NCI-H748 (cell line): ENCODE data around the gene PRKAR1B.

Experiments
- DNase-seq: peaks from one replicate; lab custom pipeline; 2025; ENCODE audit not compliant: unreplicated experiment; lab: John Stamatoyannopoulos, UW

The PRKAR1B gene

GRCh38 chr7:741850-742249, 14.8 kb upstream of the PRKAR1B start:
- DNase-seq: no peak

GRCh38 chr7:741191-741671, 14.2 kb upstream of the PRKAR1B start:
- DNase-seq: no peak

- DNase-seq: no peak
These were observed 13.2 kb upstream of the PRKAR1B start for GRCh38 chr7:739983-740942.

GRCh38 chr7:739455-739982, 12.4 kb upstream of the PRKAR1B start:
- no peak for DNase-seq

GRCh38 chr7:738723-739454, 11.8 kb upstream of the PRKAR1B start:
- DNase-seq: no peak

- DNase-seq: no peak
These were observed 11.2 kb upstream of the PRKAR1B start for GRCh38 chr7:738241-738640.

- DNase-seq: no peak
These were observed 7.7 kb upstream of the PRKAR1B start for GRCh38 chr7:734808-735207.

- no peak for DNase-seq
These were observed 7.1 kb upstream of the PRKAR1B start for GRCh38 chr7:734214-734613.

- DNase-seq: no peak
These were observed 5.5 kb upstream of the PRKAR1B start for GRCh38 chr7:732556-732955.

GRCh38 chr7:732094-732541, 5.0 kb upstream of the PRKAR1B start:
- DNase-seq: peak; percentile 11

- DNase-seq: no peak
These were observed 4.5 kb upstream of the PRKAR1B start for GRCh38 chr7:731440-732085.

- no peak for DNase-seq
These were observed 3.7 kb upstream of the PRKAR1B start for GRCh38 chr7:730501-731439.

- DNase-seq: no peak
These were observed 2.3 kb upstream of the PRKAR1B start for GRCh38 chr7:729140-730000.

- DNase-seq: no peak
These were observed 1.5 kb upstream of the PRKAR1B start for GRCh38 chr7:728602-729001.

GRCh38 chr7:727806-728460, 852 bp upstream of the PRKAR1B start:
- no peak for DNase-seq

- DNase-seq: peak; percentile 72
These were observed 302 bp downstream of the PRKAR1B start for GRCh38 chr7:726854-727103.

- DNase-seq: peak; percentile 91
These were observed 812 bp downstream of the PRKAR1B start, which contains the start of gene DNAAF5 for GRCh38 chr7:726084-726853. Gene DNAAF5, plus strand, starts transcription at chr7:726699. Its CDS starts 22 bp downstream, at chr7:726721.
